ENCODE data around the gene PCF11.

DNA sequence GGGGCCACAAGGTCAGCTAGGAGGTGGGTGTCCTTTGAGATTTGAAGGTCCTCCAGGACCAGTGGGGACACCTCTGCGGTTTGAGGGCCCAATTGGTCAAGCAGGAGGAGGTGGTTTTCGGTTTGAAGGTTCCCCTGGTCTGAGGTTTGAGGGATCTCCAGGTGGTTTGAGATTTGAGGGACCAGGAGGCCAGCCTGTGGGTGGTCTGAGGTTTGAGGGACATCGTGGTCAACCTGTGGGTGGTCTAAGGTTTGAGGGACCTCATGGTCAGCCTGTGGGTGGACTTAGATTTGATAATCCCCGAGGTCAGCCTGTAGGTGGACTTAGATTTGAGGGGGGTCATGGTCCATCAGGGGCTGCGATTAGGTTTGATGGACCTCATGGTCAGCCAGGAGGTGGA lies 11.8 kb downstream of the PCF11 start:
- TF ChIP-seq, protein P1, sequence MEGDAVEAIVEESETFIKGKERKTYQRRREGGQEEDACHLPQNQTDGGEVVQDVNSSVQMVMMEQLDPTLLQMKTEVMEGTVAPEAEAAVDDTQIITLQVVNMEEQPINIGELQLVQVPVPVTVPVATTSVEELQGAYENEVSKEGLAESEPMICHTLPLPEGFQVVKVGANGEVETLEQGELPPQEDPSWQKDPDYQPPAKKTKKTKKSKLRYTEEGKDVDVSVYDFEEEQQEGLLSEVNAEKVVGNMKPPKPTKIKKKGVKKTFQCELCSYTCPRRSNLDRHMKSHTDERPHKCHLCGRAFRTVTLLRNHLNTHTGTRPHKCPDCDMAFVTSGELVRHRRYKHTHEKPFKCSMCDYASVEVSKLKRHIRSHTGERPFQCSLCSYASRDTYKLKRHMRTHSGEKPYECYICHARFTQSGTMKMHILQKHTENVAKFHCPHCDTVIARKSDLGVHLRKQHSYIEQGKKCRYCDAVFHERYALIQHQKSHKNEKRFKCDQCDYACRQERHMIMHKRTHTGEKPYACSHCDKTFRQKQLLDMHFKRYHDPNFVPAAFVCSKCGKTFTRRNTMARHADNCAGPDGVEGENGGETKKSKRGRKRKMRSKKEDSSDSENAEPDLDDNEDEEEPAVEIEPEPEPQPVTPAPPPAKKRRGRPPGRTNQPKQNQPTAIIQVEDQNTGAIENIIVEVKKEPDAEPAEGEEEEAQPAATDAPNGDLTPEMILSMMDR (conservative IDR thresholded peaks at IDR 0.05; ENCODE audit: low read depth, low read length) = no peak
- TF ChIP-seq EZH2 (IDR thresholded peaks at IDR 0.05; ENCODE audit: low read length, unreplicated experiment) = no peak
- no peak for TF ChIP-seq EZH2phosphoT487 (IDR thresholded peaks at IDR 0.05; ENCODE audit: borderline replicate concordance, low read length)
